NCI-H1105 (cell line): ENCODE results near the gene GFM1.

ENCODE experiments used
- DNase-seq: peaks from one replicate; lab custom pipeline; 2025; lab: John Stamatoyannopoulos, UW

Gene GFM1

GRCh38 chr3:158644345-158644908 lies at the start of gene GFM1:
TSS of gene GFM1 (plus strand) at chr3:158644527. CDS start at chr3:158644635, 108 bp downstream.
- peak; percentile 99 for DNase-seq

GRCh38 chr3:158600787-158601186 lies 43.5 kb upstream of the GFM1 start:
- no peak for DNase-seq

- no peak for DNase-seq
Measured at GRCh38 chr3:158602227-158602626, 42.1 kb upstream of the GFM1 start.

GRCh38 chr3:158617982-158618875 lies 26.1 kb upstream of the GFM1 start:
- no peak for DNase-seq

GRCh38 chr3:158625881-158626280 lies 18.4 kb upstream of the GFM1 start:
- DNase-seq: no peak

GRCh38 chr3:158631981-158632380 lies 12.3 kb upstream of the GFM1 start:
- DNase-seq: no peak

- DNase-seq: no peak
Measured at GRCh38 chr3:158640646-158641045, 3.7 kb upstream of the GFM1 start.

- no peak for DNase-seq
Measured at GRCh38 chr3:158642005-158642404, 2.3 kb upstream of the GFM1 start.

- no peak for DNase-seq
Measured at GRCh38 chr3:158642474-158643210, 1.7 kb upstream of the GFM1 start.

GRCh38 chr3:158649791-158650190 lies 5.5 kb downstream of the GFM1 start:
- no peak for DNase-seq

GRCh38 chr3:158651192-158651591 lies 6.9 kb downstream of the GFM1 start:
- no peak for DNase-seq

- no peak for DNase-seq
Measured at GRCh38 chr3:158652463-158652862, 8.1 kb downstream of the GFM1 start.

- no peak for DNase-seq
Measured at GRCh38 chr3:158658889-158659288, 14.6 kb downstream of the GFM1 start.

- DNase-seq: peak; percentile 32
Measured at GRCh38 chr3:158659454-158660237, 15.3 kb downstream of the GFM1 start.

- DNase-seq: no peak
Measured at GRCh38 chr3:158660711-158661110, 16.4 kb downstream of the GFM1 start.

- DNase-seq: no peak
Measured at GRCh38 chr3:158663246-158663645, 18.9 kb downstream of the GFM1 start.

GRCh38 chr3:158663832-158664231 lies 19.5 kb downstream of the GFM1 start:
- no peak for DNase-seq

GRCh38 chr3:158666416-158666815 lies 22.1 kb downstream of the GFM1 start:
- no peak for DNase-seq

GRCh38 chr3:158668506-158668905 lies 24.2 kb downstream of the GFM1 start:
- DNase-seq: no peak

- DNase-seq: no peak
Measured at GRCh38 chr3:158671821-158672214, 27.5 kb downstream of the GFM1 start.

- peak; percentile 56 for DNase-seq
Measured at GRCh38 chr3:158672215-158673176, 28.2 kb downstream of the GFM1 start, which contains the start of gene LXN. TSS of gene LXN (minus strand) at chr3:158672648. CDS start at chr3:158672478, 170 bp downstream.
